HG03378 (cell line): ENCODE measurements around the gene SENP6.
"Not testable (repeated sequence)": the region's sequence is repeated elsewhere in the genome, so short reads cannot be mapped to it uniquely, and the experiment has no call there.

Source experiments
- ATAC-seq: cut with Tn5 transposase; IDR thresholded peaks from one replicate; pipeline ENCODE4 v1.9.1; 2021; ENCODE audit warnings: mild to moderate bottlenecking, moderate library complexity; ENCODE audit not compliant: unreplicated experiment

Gene SENP6

DNA sequence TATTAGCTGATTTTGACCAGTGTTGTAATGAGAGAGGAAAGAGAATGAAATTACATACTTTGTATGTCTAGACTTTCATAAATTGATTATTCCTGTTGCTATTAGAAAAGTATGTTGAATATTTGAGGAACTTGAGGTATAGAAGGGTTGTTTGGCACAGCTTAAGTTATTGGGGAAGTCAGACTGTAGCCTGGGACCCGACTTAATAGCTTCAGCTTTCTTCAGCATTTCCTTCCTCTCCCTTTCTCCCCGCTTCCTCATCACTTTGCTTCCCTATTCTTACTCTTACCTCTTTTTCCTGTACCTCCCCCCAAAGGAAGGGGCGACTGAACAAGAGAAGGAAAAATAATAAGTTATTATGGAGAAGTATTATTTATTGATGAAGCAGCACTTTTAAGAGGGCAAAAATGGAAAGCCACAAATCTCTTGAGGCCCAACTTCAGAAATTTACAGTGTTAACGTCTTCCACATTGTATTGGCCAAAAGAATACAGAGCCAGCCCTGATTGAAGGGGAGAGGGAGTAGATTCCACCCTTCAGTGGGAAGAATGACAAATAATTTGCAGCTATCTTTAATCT lies 7.4 kb downstream of the SENP6 start:
- ATAC-seq, result no peak

DNA sequence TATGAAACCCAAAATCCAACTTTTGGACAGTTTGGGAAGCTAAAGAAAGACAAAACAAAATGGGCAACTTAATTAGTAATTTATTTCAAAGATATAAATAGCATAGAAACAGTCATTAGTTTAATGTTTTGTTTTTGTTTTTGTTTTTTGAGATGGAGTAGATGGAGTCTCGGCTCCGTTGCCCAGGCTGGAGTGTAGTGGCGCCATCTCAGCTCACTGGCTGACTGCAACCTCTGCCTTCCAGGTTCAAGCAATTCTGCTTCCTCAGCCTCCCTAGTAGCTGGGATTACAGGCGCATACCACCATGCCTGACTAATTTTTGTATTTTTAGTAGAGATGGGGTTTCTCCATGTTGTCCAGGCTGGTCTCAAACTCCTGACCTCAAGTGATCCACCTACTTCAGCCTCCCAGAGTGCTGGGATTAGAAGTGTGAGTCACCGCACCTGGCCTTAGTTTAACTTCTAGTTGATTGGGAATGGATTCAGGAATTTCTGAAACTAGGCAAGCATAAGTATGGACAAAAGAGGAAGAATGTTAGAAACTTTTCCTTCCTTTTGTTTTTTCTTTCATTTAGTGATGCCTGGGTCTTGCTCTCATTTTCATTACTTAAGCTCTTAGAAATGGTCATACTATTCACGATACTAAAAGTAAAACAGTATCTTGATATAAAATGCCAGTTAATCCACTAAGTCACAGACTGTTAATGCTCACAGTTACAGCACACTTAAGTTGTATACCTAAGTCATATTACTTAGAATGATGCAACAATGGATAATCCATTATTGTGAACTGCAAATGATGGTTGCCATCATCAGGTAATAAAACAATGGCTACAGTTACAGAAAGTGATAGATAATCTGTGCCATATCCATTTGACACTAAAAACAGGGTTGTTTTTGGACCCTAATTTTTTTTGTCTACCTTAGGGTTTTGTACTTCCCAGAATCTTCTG lies 8.2 kb downstream of the SENP6 start:
- no peak for ATAC-seq

GRCh38 chr6:75611011-75611701 lies 9.5 kb downstream of the SENP6 start:
- ATAC-seq, result no peak

- ATAC-seq, result peak; percentile 48
Observed at GRCh38 chr6:75611702-75612375, 10.2 kb downstream of the SENP6 start.

GRCh38 chr6:75612434-75612833 lies 10.8 kb downstream of the SENP6 start:
- no peak for ATAC-seq

GRCh38 chr6:75613056-75613501 lies 11.4 kb downstream of the SENP6 start:
- ATAC-seq, result no peak

DNA sequence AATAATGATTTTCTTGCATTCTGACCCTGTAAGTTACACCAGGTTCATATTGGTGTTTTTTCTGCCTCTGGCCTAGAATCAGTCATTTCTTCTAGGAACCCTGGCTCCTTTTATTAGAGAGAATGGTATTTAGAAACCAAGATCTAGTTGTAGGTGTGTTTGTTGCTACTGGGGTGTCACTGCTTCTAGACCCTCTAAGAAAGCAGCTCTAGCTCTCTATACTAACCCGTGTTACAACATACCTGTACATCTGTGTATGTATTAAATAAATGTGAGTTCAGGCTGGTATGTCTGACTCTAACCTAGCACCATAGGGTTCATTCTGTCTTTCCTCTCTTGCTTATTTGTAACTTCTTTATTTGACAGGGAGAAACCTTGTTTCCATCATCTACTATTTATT lies 16.8 kb downstream of the SENP6 start:
- ATAC-seq, result no peak

- no peak for ATAC-seq
Observed at GRCh38 chr6:75619230-75619899, 17.7 kb downstream of the SENP6 start.

GRCh38 chr6:75620381-75621304 lies 19.0 kb downstream of the SENP6 start:
- ATAC-seq, result no peak

DNA sequence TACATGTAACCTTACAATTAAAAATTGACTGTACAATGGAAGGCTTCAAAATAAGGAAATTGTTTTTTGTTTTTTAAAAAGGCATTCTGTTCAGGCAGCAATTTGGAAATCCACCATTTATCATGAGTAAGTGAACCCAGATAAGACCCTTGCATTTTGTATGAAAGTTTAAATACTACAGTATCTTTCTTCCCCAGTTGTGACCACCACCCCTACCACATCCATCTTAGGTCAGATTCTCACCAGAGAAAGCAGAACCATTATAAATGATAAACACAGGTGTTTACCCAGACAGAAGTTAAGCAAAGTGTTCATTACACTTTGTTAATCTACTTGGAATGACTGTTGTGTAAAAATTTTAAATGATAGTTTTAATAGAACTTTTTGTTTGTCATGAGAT lies 20.2 kb downstream of the SENP6 start:
- no peak for ATAC-seq

DNA sequence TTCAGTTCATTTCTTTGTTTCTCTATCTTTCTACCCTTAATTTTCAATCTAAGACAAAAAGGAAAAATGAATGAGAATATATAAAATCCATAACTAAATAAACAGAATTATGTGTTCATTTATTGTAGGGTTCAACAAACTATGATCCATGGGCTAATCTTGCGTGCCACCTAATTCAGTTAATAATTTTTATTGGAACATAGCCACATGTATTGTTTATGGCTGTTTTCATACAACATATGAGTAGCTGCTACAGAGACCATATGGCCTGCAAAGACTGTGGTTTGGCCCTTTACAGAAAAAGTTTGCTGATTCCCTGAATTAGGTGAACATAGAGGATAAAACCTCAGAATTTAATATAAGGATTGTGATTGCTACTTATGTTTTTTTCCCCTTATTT lies 21.8 kb downstream of the SENP6 start:
- no peak for ATAC-seq

- ATAC-seq, result no peak
Observed at GRCh38 chr6:75624335-75624734, 22.7 kb downstream of the SENP6 start.

- ATAC-seq, result no peak
Observed at GRCh38 chr6:75624988-75625387, 23.3 kb downstream of the SENP6 start.

GRCh38 chr6:75626561-75626960 lies 24.9 kb downstream of the SENP6 start:
- ATAC-seq, result no peak

GRCh38 chr6:75627708-75628107 lies 26.0 kb downstream of the SENP6 start:
- ATAC-seq, result not testable (repeated sequence)

- ATAC-seq, result no peak
Observed at GRCh38 chr6:75631859-75632635, 30.4 kb downstream of the SENP6 start.

GRCh38 chr6:75633045-75633444 lies 31.4 kb downstream of the SENP6 start:
- no peak for ATAC-seq

- ATAC-seq, result no peak
Observed at GRCh38 chr6:75642311-75642710, 40.6 kb downstream of the SENP6 start.

GRCh38 chr6:75643173-75643572 lies 41.5 kb downstream of the SENP6 start:
- no peak for ATAC-seq
